Measurements from ENCODE around the gene LBHD2. TPM values are rescaled to one million over a fixed set of nuclear protein-coding genes. Genes with fewer than 3 reads are reported as not detected.
"Not testable (repeated sequence)": the region's sequence is repeated elsewhere in the genome, so short reads cannot be mapped to it uniquely, and the experiment has no call there.

LBHD2 gene
- total RNA-seq: not detected
- long read RNA-seq: 0 reads

DNA sequence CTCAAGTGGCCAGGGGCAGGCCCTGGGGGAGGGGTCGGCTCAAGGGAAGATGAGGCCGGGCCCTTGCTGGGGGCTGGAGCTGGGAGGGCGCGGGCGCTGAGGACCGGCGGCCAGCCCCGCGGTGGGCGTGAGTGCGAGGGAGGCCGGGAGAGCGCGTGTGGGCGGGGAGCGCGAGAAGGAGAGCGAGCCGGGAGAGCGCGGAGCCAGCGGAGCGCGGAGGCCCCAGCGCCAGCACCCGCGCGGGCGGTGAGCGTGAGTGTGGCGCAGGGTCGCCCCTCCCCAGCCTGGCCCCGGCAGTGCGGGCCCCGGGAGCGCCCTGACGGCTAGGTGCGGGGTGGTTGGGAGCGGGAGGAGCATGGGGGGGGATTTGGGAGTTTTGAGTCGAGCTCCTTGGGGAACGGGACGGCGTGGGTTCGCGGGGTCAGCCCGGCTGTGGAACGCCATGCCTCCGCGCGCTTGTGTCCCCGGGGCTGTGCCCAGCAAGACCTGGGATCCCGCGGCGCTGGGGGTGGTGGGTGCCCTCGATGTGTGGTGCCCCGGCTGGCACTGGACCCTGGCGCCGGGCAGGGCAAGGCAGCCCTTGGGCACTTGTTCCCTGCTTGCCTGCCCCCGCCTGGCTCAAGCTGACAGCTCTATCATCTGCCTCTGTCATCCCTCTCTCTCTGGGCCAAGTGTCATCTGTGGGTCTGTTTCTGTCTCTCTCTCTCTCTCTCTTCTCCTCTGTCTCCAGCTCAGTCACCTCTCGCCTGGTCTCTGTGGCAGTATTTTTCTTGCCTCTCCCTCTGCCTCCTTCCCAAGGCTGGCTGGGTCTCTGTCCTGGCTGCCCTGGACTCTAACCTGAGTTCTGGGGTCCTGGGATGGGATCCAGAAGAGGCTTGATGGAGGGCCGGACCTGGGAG is at the start of gene LBHD2:
LBHD2 (plus strand) TSS at position 190 of the 899 bp plus-strand sequence. CDS start 1,803 bp downstream, outside the sequence.
- intact Hi-C loops (cut with micrococcal nuclease): no loop called here
- ATAC-seq (peak; percentile 53), DNase-seq (peak; percentile 41)

DNA sequence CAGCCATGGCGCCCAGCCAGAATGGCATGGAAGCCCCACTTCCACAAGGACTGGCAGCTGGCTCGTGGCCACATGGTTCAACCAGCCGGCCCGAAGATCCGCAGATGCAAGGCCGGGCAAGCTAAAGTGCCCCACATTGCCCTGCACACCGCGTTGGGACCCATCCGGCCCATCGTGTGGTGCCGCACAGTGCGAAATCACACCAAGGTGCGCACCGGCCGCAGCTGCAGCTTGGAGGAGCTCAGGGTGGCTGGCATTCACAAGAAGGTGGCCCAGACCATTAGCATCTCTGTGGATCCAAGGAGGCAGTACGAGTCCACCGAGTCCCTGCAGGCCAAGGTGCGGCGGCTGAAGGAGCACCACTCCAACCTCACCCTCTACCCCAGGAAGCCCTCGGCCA is 42.5 kb upstream of the LBHD2 start:
- DNase-seq (peak; percentile 32), ATAC-seq (no peak)
- intact Hi-C loops (cut with micrococcal nuclease): no loop called here

DNA sequence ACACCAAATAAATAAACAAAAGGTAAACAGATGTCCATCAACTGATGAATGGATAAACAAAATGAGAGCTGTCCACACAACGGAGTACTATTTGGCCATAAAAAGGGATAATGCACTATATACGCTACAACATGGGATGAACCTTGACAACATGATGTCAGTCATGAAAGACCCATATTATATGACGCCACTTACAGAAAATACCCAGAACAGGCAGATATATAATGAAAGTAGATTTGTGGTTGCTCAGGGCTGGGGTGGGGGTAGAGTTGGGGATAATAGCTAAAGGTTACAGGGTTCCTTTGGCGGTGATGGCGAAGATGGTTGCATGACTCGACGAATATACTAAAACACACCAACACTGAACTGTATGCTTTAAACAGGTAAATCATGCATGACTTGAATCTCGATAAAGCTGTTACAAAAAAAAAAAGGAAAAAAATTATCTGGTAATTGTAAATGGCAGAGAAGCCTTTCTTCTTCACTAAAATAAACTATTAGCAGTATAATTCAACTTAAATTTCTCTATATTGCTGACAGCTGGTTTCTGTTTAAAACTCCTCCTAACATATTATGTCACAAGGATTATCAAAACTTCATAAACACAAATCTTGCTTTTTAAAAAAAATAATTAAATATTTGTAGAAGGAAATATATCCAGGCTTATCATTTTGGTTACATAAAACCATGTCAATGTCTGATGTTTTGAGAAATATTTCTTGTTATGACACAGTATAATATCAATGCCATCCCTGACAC is 40.6 kb upstream of the LBHD2 start:
- ATAC-seq: no peak
- intact Hi-C loops (cut with micrococcal nuclease): no loop called here
- no peak for DNase-seq

DNA sequence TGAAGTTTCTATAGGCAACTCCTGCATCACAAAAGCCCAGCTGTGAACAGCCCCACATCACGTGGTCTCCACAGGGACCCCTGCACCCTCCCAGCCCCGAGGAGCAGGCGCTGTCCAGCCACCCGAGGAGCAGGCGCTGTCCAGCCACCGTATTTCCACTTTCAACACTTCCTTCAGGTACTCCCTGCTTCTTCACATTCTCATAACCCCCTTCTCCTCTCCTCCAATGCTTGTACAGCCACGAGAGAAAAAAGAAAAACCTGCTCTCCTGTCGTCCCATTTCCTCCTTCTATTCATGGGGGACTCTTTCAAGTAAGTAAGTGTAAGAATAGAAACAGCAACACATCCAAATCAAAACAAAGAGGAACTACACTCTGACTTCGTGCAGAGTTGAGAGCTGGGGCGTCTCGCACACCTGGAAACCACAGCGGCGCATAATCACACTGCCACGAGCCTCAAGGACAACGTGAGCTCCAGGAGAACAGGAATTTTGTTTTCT is 38.6 kb upstream of the LBHD2 start:
- DNase-seq: no peak
- no peak for ATAC-seq
- intact Hi-C loops (cut with micrococcal nuclease): no loop called here

DNA sequence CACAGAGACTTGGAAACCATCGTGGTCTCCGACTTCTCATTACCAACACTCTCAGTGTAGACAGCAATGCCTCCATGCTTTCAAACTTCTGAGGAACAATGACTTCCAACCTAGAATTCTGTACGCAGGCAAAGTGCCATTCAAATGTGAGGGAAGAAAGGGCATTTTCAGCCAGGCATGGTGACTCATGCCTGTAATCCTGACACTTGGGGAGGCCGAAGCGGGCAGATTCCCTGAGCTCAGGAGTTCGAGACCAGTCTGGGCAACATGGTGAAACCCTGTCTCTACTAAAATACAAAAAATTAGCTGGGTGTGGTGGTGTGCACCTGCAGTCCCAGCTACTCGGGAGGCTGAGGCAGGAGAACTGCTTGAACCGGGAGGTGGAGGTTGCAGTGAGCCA is 36.6 kb upstream of the LBHD2 start:
- ATAC-seq; DNase-seq; intact Hi-C loops (cut with micrococcal nuclease): not testable (repeated sequence)

DNA sequence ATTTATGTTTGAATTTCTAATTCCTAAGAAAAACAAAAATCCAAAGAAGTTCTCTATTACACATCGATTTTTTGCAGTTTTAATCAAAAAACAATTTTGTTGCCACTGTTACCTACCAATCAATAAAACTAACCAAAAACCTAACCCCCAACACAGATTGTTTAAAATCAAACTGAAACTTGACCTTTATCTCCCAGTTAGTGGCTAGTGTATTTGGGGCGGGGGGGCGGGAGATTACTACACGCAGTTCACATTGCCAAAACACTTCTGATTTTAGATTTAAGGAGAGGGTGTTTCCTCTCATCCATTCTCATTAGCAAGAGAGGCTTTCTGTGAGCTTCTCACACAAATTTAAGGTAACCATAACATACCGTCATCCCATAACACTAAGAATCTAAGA is 33.1 kb upstream of the LBHD2 start:
- ATAC-seq (no peak), DNase-seq (no peak)
- intact Hi-C loops (cut with micrococcal nuclease): no loop called here

DNA sequence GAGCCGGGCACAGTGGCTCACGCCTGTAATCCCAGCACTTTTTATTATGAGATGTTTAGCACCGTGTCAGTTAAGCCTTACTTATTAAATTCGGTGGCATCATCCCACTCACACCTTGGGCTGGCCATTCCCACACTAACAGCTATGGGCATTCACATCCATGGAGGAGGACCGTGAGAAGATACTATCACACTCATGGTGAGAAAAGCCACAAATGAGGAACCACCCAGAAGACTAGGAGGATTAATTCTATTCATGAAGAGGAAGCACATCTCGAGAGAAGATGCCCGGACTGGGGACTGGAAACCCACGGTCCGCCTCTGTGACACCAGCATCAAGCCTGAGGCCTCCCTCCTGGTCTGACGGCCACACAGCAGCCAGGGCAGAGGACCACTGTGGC is 31.6 kb upstream of the LBHD2 start:
- no peak for DNase-seq
- intact Hi-C loops (cut with micrococcal nuclease): no loop called here
- no peak for ATAC-seq

DNA sequence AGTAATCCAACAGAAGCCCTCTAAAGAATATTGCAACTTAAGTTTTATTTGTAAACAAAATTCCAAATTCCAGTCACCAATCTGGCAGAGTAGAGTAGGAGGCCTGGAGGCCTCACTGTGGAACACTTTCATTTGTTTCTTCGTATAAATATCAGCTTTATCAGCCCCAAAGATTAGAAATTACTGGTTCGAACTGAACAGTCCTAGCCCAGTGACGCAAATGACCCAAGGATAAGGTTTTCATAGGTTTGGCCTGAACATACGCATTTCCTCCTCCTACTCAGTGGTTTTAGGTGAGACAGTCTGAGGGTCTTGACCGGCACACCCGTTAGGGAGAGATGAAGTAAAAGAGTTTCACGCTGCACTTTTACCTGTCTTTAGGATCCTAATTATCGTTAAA is 28.3 kb upstream of the LBHD2 start:
- no peak for ATAC-seq
- intact Hi-C loops (cut with micrococcal nuclease): no loop called here
- DNase-seq: no peak

DNA sequence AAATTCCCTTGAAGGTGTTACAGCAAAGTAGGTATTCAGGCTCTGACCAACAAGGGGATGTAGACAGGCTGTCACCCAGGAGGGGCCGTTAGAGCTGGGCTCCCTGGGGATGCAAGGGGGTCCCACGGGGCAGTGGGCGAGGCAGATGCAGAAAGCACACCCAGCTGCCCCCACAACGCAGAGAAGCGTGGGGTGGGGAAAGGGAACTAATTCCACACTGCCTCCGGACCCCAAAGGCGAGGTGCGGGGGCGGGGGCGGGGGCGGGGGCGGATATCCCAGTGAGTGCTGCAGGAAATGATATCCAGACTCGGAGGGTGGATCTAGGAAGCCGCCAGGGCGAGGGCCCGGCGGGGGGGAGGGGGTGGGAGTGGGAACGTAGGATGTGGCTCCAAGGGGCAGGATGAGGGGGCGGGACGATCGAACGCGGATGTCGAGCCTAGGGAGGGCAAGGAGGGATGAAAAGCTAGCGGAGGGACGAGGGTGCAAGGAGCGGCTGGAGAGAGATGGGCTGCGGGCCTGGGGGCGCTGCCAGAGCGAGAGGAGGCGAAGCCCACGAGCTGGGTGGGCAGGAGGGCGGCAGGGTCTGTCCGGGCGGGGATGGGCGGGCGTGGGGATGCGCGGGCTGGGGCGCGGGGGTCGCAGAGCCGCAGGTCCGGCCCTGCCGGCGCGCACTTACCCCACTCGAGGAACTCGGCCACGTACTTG is 27.5 kb upstream of the LBHD2 start:
- DNase-seq: peak; percentile 85
- intact Hi-C loops (cut with micrococcal nuclease): no loop called here
- peak; percentile 39 for ATAC-seq

DNA sequence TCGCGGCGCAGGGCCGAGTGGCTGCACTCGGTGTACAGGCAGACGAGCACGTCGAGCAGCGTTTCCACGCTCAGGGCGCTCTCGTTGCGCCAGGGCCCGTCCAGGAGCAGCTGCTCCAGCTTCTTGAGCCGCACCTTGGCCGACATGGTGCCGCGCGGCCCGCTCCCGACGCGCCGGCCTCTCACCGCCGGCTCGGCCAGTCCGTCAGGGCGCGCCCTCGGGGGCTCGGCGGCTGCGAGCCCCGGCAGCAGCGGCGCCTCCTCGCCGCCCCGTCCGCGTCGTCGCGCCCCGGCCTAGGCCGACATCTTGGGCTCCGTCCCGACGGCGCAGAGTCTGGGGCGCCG is 27.0 kb upstream of the LBHD2 start:
- ATAC-seq (no peak), DNase-seq (peak; percentile 61)
- intact Hi-C loops (cut with micrococcal nuclease): no loop called here

DNA sequence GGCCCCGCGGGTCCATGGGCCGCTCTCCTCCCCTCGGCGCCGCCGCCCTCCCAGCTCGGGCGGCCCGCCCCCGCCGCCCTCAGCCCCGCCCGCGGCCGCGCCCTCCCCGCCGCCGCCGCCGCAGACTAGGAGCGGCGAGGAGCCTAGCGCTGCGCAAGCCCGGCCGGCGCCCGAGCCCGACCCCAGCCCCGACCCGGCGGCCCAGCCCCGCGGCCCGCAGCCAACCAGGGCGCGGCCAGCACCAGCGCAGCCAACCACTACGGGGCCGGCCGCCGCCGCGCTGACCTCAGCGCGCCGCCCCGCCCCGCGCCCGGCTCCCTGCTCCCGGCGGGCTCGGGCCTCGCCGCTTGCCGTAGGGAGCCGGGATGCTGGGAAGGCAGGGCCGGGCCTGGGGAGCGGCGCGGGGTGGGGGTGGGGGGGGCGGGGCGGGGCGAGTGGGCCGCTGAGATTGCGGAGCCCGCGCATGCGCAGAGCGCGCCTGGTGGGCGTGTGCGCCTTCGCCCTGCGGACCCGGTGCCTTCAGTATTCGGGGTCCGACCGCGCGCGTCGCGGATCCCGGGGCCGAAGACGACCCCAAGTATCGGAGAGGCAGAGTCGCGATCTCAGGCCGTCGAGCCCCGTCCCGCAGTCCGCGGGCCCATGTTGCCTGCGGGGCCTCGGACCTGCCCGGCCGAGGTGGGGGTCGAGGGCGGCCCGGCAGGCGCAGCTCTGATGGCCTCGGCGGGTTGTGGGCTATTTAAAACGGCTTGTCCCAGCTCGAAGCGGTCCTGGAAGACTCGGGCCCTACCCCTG is 26.4 kb upstream of the LBHD2 start, which contains the start of gene CDC42BPB:
CDC42BPB (minus strand) TSS at position 178 of the 792 bp plus-strand sequence. CDS start 376 bp downstream, outside the sequence.
- DNase-seq (peak; percentile 95), ATAC-seq (peak; percentile 96)
- intact Hi-C loops (cut with micrococcal nuclease): no loop called here

DNA sequence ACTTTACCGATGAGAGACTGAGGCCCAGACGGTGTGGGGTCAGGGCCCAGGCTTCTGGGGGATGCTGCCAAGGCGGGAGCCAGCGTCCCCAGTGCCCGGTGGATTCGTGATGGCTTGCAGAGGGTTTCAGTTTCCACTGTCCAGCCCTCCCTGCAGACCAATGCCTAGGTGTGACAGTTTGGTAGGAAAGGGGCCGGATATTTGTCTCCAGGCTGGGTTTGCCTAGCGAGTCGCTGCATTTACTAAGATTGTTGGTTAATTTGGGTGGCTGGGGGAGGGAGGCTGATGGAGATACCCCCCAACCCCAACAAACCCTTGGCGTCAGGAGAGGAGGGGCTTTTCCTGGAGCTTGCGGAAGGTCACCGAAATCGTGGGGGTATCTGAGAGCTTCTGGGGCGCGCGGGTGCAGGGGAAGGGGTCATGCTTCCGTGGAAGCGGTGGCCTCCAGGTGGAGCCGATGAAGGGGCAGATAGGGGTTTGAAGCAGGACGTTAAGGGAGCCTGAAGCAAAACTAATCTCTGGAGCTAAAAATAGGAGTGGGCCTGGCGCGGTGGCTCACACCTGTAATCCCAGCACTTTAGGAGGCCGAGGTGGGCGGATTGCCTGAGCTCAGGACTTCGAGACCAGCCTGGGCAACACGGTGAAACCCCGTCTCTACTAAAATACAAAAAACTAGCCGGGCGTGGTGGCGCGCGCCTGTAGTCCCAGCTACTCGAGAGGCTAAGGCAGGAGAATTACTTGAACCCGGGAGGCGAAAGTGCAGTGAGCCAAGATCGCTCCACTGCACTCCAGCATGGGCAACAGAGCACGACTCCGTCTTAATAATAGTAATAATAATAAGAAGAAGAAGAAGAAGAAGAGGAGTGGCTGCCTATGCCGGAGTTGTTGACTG is 25.6 kb upstream of the LBHD2 start:
- peak; percentile 34 for ATAC-seq
- intact Hi-C loops (cut with micrococcal nuclease): no loop called here
- no peak for DNase-seq

DNA sequence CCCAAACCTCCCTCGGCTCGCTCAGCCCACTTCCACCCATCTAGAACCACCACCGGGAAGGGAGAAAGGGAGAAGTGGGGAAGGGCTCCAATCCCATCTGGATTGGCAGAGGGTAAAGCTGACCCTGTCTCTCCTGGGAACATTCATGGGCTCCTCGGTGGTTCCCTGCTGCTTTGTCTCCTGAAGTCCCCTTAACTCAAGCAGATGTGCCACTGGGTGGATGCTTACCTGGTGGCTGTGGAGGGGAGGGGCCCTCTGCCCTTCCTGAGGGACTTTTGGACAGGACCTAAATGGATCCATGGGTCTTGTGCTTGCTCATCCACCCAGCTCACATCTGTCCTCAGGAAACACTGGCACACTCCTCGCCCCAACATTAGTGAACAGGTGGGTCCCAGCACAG is 24.5 kb upstream of the LBHD2 start:
- no peak for DNase-seq
- intact Hi-C loops (cut with micrococcal nuclease): no loop called here
- no peak for ATAC-seq

DNA sequence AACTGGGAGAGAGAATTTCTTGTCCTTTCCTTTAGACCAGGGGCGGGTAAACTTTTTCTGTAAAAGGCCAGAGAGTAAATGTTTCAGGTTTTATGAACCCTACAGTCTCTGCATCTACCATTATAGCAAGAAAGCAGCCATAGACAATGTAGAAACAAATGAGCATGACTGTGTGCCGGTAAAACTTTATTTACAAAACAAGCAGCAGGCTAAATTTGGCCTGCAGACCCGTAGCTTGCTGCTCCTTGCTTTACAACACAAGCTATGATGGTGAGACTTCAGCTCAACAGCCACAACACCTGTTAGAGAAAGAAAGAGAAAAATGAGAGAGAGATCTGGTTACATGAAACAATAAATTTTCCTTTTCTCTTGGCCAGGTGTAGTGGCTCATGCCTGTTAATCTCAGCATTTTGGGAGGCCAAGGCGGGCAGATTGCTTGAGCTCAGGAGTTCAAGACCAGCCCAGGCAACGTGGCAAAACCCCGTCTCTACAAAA is 22.5 kb upstream of the LBHD2 start:
- intact Hi-C loops (cut with micrococcal nuclease): no loop called here
- ATAC-seq: no peak
- no peak for DNase-seq

DNA sequence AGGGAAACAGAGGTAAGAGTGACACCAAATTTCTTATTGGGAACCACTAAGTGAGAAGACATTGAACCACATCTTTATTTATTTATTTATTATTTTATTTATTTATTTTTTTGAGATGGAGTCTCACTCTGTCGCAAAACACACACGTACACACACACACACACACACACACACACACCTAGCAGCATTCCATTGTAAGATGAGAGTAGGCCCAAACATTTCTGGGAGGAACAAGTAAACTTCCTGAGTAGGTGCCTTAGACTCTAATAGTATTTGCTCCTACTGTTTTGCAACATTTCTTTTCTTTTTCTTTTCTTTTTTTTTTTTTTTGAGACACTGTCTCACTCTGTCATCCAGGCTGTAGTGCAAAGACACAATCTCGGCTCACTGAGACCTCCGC is 19.6 kb upstream of the LBHD2 start:
- intact Hi-C loops (cut with micrococcal nuclease): no loop called here
- ATAC-seq: no peak
- DNase-seq: no peak

DNA sequence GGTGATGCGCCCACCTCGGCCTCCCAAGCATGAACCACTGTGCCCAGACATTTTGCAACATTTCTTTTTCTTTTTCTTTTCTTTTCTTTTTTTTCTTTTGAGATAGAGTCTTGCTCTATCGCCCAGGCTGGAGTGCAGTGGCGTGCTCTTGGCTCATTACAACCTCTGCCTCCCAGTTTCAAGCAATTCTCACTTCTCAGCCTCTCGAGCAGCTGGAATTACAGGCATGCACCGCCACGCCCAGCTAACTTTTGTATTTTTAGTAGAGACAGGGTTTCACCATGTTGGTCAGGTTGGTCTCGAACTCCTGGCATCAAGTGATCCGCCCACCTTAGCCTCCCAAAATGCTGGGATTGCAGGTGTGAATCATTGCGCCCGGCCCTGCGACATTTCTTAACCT is 19.0 kb upstream of the LBHD2 start:
- ATAC-seq (no peak), DNase-seq (no peak)
- intact Hi-C loops (cut with micrococcal nuclease): no loop called here

DNA sequence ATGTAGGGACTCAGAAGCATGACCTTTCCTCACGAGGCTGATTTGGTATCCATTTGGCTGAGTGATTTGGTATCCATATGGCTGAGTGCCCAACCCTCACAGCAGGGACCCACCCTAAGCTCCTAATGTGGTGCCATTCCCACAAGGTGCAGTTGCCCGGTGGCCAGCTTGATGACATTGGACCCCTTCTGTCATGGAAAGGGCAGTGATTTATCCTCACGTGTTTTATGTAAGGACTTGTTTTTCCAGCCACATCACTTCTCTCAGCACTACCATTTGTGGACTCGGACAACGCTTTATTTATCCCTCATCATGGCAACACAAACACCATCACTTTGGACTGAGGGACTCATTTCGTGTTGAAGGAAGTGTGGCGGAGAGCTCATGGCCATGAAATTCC is 18.1 kb upstream of the LBHD2 start:
- ATAC-seq: no peak
- DNase-seq: no peak
- intact Hi-C loops (cut with micrococcal nuclease): no loop called here

DNA sequence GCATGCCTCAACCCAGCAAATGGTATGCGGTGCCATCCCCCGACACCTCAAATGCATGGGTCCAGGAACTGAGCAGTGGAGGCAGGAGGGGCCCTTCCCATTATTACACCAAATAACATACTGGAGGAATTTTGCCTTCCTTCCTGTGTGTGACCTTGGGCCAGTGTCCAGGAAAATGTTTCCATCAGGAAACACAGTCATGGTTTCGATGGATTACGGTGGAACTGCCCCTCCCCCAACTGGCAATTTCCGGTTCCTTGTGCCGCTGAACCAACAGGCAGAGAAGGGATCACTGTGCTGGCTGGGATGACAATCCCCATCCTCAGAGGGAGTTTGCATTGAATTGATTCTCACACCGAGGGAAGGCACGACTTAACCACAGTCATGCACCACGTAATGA is 17.6 kb upstream of the LBHD2 start:
- DNase-seq (peak; percentile 41), ATAC-seq (peak; percentile 29)
- intact Hi-C loops (cut with micrococcal nuclease): no loop called here

Data from left ventricle myocardium superior (tissue), 1 donor.